Heart right ventricle (tissue), 16 donors: ENCODE data around the gene MKRN1. TPM values are rescaled to one million over a fixed set of nuclear protein-coding genes. Genes with fewer than 3 reads are reported as not detected.

ENCODE experiments used
- ATAC-seq, 8 donors: fragments of 200-7000 bp; cut with Tn5 transposase; one replicate each; pipeline ENCODE4 v1.9.1; 2020; ENCODE audit warnings: mild to moderate bottlenecking in 8 of 8, moderate library complexity in 8 of 8, moderate number of reproducible peaks in 1 of 8
- DNase-seq, 2 donors: peaks; one replicate each; pipeline ENCODE4 v3.0.0-alpha.2; 2020
- H3K27ac ChIP-seq, 10 donors: fragments of 200-600 bp; sonication (generic) in 2 of 10; one replicate each; pipeline versions ENCODE4 v1.5.0 to v1.8.0; 2020 to 2022; ENCODE audit warnings: mild to moderate bottlenecking in 3 of 10
- H3K27me3 ChIP-seq, 7 donors: fragments of 200-600 bp; one replicate each; pipeline ENCODE4 v1.8.0; 2021 to 2022; ENCODE audit warnings: mild to moderate bottlenecking in 2 of 7
- H3K36me3 ChIP-seq, 9 donors: fragments of 200-600 bp; sonication (generic) in 1 of 9; one replicate each; pipeline versions ENCODE4 v1.5.0 to v1.8.0; 2020 to 2022; ENCODE audit warnings: mild to moderate bottlenecking in 2 of 9
- H3K4me1 ChIP-seq, 9 donors: fragments of 200-600 bp; sonication (generic) in 1 of 9; one replicate each; pipeline versions ENCODE4 v1.5.0 to v1.8.0; 2020 to 2022; ENCODE audit warnings: mild to moderate bottlenecking in 4 of 9
- H3K4me3 ChIP-seq, 10 donors: fragments of 200-600 bp; sonication (generic) in 2 of 10; one replicate each; pipeline versions ENCODE4 v1.5.0 to v1.8.0; 2020 to 2022; ENCODE audit warnings: mild to moderate bottlenecking in 7 of 10, moderate library complexity in 2 of 10
- H3K9me3 ChIP-seq, 11 donors: fragments of 200-600 bp in 10 of 11; sonication (generic) in 2 of 11; one replicate each; pipeline versions ENCODE4 v1.5.0 to v1.8.0; 2013 to 2022; ENCODE audit warnings: mild to moderate bottlenecking in 2 of 11, control low read depth in 1 of 11, moderate library complexity in 1 of 11
- CTCF ChIP-seq, 9 donors: fragments of 200-600 bp; sonication (generic) in 2 of 9; IDR thresholded peaks; one replicate each; pipeline versions ENCODE4 v1.5.0 to v1.8.0; 2021 to 2022; ENCODE audit warnings: antibody characterized with exemption in 9 of 9, mild to moderate bottlenecking in 5 of 9, moderate library complexity in 1 of 9
- WGBS, 2 donors: extraction: QIAGEN DNeasy Blood & Tissue Kit; methylation state at CpG; one replicate each; pipeline ENCODE4 v1.1.7; 2013; ENCODE audit warnings: inconsistent platforms in 1 of 2; 5-methylcytosine and 5-hydroxymethylcytosine counted together
- intact Hi-C, 10 donors: fragments of 100-400 bp; cut with DNase I; formaldehyde crosslinking; loops; one replicate each; pipeline versions ENCODE4 v1.11.1 to v1.14.2; 2022
- polyA plus RNA-seq, 2 donors: library from polyadenylated mRNA; stranded (reverse); fragments of 200-250 nt; gene quantifications; one replicate each; pipeline ENCODE4 v1.2.3, GENCODE V29; 2013
- total RNA-seq, 10 donors: library from RNA; stranded (reverse); fragmentation: NEBNext Ultra II Directional in 3 of 10; extraction: Animal tissue kit (Norgen Biotek cat#: 25700) in 3 of 10; gene quantifications; one replicate each; pipeline versions ENCODE4 v1.2.1 to v1.2.4, GENCODE V29; 2021 to 2023
- donor health status: Arrhythmogenic right ventricular cardiomyopathy.
- donor health status: ischemic (EF 13 %, LVEDD 7.1; RV severe dilation, severe dysfunction).
- donor health status: healthy with polysubstance abuse.
- donor health status: DM: no; HTN: yes; CAD: no.
- donor health status: DM: no; HTN: no; CAD: no.
- donor health status: ischemic (EF 25% LVEDD 6.9; RV normal size, moderate dysfunction).
- donor health status: ischemic (EF 25% LVEDD 5.7; RV mildly dilated, moderate dysfunction).
- donor health status: healthy.
- donor health status: DM: yes; HTN: yes; CAD: no.
- donor health status: Ischemic cardiomyopathy.
- donor health status: ischemic (EF 35%, LVEDD 5.7; RV mildly dilated, moderate dysfunction).
- donor health status: nonischemic (EF 11% LVEDD 7.7; RV severe dilation, severe dysfunction).
- donor health status: DM: yes; HTN: yes; CAD: no.
- donor health status: PGD.
- donor health status: ischemic (EF 29% LVEDD 5.4; RV normal size, mild dysfunction).
- donor health status: nonischemic (EF 23%, LVEDD 6.1; RV moderate dilation, normal function).

Gene MKRN1
- total and polyA plus RNA-seq, 12 donors, result 38.5 to 113 (median 90.3) TPM

- TF ChIP-seq CTCF (IDR thresholded peaks at IDR 0.05), result no peak
- ATAC-seq (no peak), DNase-seq (no peak)
- no peak overlapping the region for H3K27ac ChIP-seq
- peaks cover 0 to 5% (median 0%) of the 10 kb centered on the region in 11 donors for H3K9me3 ChIP-seq
- intact Hi-C loops, result no loop called here
- H3K36me3 ChIP-seq, result no peaks in the 10 kb centered on the region
- no peak overlapping the region for H3K4me3 ChIP-seq
- peaks cover 0 to 20% (median 0%) of the 10 kb centered on the region in 7 donors for H3K27me3 ChIP-seq
- WGBS, 2 donors, result 94 to 97% methylated on average over 3 of the region's 3 CpGs
- no peaks in the 10 kb centered on the region for H3K4me1 ChIP-seq
Measured at GRCh38 chr7:140415361-140415760, 63.9 kb downstream of the MKRN1 start.

GRCh38 chr7:140404565-140405065, 74.7 kb downstream of the MKRN1 start:
- Histone ChIP-seq H3K27me3 (peaks cover 3 to 44% (median 30%) of the 10 kb centered on the region in 7 donors), H3K27ac (no peak overlapping the region), H3K4me3 (peak overlapping the region in 1 of 10 donors; percentile 50), H3K36me3 (no peaks in the 10 kb centered on the region), H3K9me3 (no peaks in the 10 kb centered on the region), H3K4me1 (peaks cover 0 to 10% (median 5%) of the 10 kb centered on the region in 9 donors)
- no peak for TF ChIP-seq CTCF (IDR thresholded peaks at IDR 0.05)
- DNase-seq, result no peak
- WGBS, 2 donors, result 44 to 46% methylated on average over 3 of the region's 3 CpGs
- intact Hi-C loops, result no loop called here
- no peak for ATAC-seq

GRCh38 chr7:140403878-140404564, 75.3 kb downstream of the MKRN1 start, which contains the start of gene RAB19:
RAB19 (plus strand) TSS chr7:140404058; CDS start chr7:140407647, 3,589 bp downstream.
- Histone ChIP-seq H3K36me3 (no peaks in the 10 kb centered on the region), H3K4me1 (peaks cover 0 to 10% (median 5%) of the 10 kb centered on the region in 9 donors), H3K27me3 (peaks cover 3 to 48% (median 30%) of the 10 kb centered on the region in 7 donors), H3K27ac (peak within 1 kb of the TSS in 1 of 10 donors; percentile 74), H3K9me3 (no peaks in the 10 kb centered on the region), H3K4me3 (peak within 1 kb of the TSS in 9 of 10 donors; percentile 8 to 50 (median 26))
- no peak for DNase-seq
- peak in 4 of 8 donors; percentile 39 to 66 (median 58) for ATAC-seq
- no peak for TF ChIP-seq CTCF (IDR thresholded peaks at IDR 0.05)
- intact Hi-C loops, result no loop called here
- WGBS, 2 donors, result 10 to 14% methylated on average over 22 of the region's 22 CpGs

Other genes starting within 250 kb of the MKRN1 start
- 10 to 100 TPM in 5 of 10 donors, 1 to 10 TPM in 5; 5.2 to 14.1 (median 10.1) TPM for gene SLC37A3, start 81.0 kb downstream of the MKRN1 start, total RNA-seq
- gene SLC37A3, start 81.0 kb downstream of the MKRN1 start, polyA plus RNA-seq, result 10 to 100 TPM in 1 of 2 donors, 1 to 10 TPM in 1; 7.3 to 16.6 TPM
- not detected for gene RAB19, start 75.4 kb downstream of the MKRN1 start, total RNA-seq
- gene RAB19, start 75.4 kb downstream of the MKRN1 start, polyA plus RNA-seq, result not detected
- gene DENND2A, start 161.3 kb upstream of the MKRN1 start, total RNA-seq, result 10 to 100 TPM in 5 of 10 donors, 1 to 10 TPM in 5; 6.9 to 16.9 (median 10.4) TPM
- 1 to 10 TPM; 3.8 to 9.2 TPM for gene DENND2A, start 161.3 kb upstream of the MKRN1 start, polyA plus RNA-seq
- 10 to 100 TPM in 2 of 10 donors, 1 to 10 TPM in 8; 6.8 to 11.4 (median 8.2) TPM for gene ADCK2, start 193.4 kb upstream of the MKRN1 start, total RNA-seq
- gene ADCK2, start 193.4 kb upstream of the MKRN1 start, polyA plus RNA-seq, result 10 to 100 TPM in 1 of 2 donors, 1 to 10 TPM in 1; 5.6 to 10.5 TPM
- gene NDUFB2, start 217.2 kb upstream of the MKRN1 start, total RNA-seq, result 100 to 1,000 TPM; 526 to 798 (median 653) TPM
- 100 to 1,000 TPM; 211 to 876 TPM for gene NDUFB2, start 217.2 kb upstream of the MKRN1 start, polyA plus RNA-seq